GM12878 (cell line): ENCODE measurements around the gene NFATC1. TPM values are rescaled to one million over a fixed set of nuclear protein-coding genes. Genes with fewer than 3 reads are reported as not detected.

Experiments used
- ATAC-seq: fragments of 200-7000 bp; cut with Tn5 transposase; 3 replicates; pipeline ENCODE4 v1.9.1; 2020; ENCODE audit warnings: mild to moderate bottlenecking, moderate library complexity
- BruUV-seq: library from RNA; stranded (reverse); fragments of 400-500 nt; replicated peaks from 2 replicates; lab custom pipeline; 2021; lab: Mats Ljungman, UMichigan
- CTCF ChIA-PET: fragments of 300-600 bp; sonication (Branson Sonifier 250); formaldehyde crosslinking; extraction: SDS; loops from one replicate; lab custom pipeline; 2021; ENCODE audit warnings: inconsistent platforms; lab: Yijun Ruan, JAX
- POLR2A ChIA-PET: fragments of 350-600 bp; formaldehyde crosslinking; extraction: SDS; loops from one replicate; lab custom pipeline; 2021; ENCODE audit warnings: inconsistent platforms; lab: Charles Lee
- RAD21 ChIA-PET: fragments of 300-600 bp; sonication (Branson Sonifier 250); formaldehyde crosslinking; loops from one replicate; lab custom pipeline; 2023; ENCODE audit warnings: antibody characterized with exemption; ENCODE audit not compliant: unreplicated experiment; lab: Charles Lee
- SMC1A ChIA-PET: fragments of 300-600 bp; sonication (Branson Sonifier 250); formaldehyde crosslinking; loops from one replicate; lab custom pipeline; 2023; ENCODE audit not compliant: unreplicated experiment, uncharacterized antibody; lab: Charles Lee
- DNase-seq: peaks from one replicate; pipeline ENCODE4 v3.0.0-alpha.2; 2011; ENCODE audit warnings: low read depth, low spot score
- FAIRE-seq: peaks from 3 replicates; lab custom pipeline; 2011; peaks lifted over from hg19 to GRCh38; lab: Jason Lieb, UNC
- H2AFZ ChIP-seq: 2 replicates; pipeline ENCODE4 v1.6.0; 2011; ENCODE audit warnings: low read depth, low read length, control low read depth; ENCODE audit not compliant: control insufficient read depth
- H3K27ac ChIP-seq: 2 replicates; pipeline ENCODE4 v1.5.1; 2011; ENCODE audit warnings: control low read depth; ENCODE audit not compliant: control insufficient read depth, insufficient read depth
- H3K27me3 ChIP-seq, 2 experiments: replicated peaks in 1 of 2; 2 replicates each; pipeline versions ENCODE4 v1.6.0 to v1.6.1; 2011; ENCODE audit warnings: low read length in 1 of 2; ENCODE audit not compliant: control insufficient read depth in 2 of 2, insufficient read depth in 2 of 2
- H3K36me3 ChIP-seq, 2 experiments: 2 replicates each; pipeline ENCODE4 v1.5.1; 2011; ENCODE audit warnings: low read length in 1 of 2; ENCODE audit not compliant: control insufficient read depth in 2 of 2, insufficient read depth in 2 of 2
- H3K4me1 ChIP-seq: 2 replicates; pipeline ENCODE4 v1.6.1; 2011; ENCODE audit warnings: mild to moderate bottlenecking, low read length, moderate library complexity, mixed read lengths; ENCODE audit not compliant: control insufficient read depth, insufficient read depth
- H3K4me2 ChIP-seq: 2 replicates; pipeline ENCODE4 v1.6.0; 2011; ENCODE audit warnings: control low read depth; ENCODE audit not compliant: control insufficient read depth, insufficient read depth
- H3K4me3 ChIP-seq: fragments of 200-600 bp; sonication (generic); 2 replicates; pipeline ENCODE4 v1.5.1; 2016
- H3K79me2 ChIP-seq: 2 replicates; pipeline ENCODE4 v1.6.0; 2011; ENCODE audit warnings: low read length; ENCODE audit not compliant: control insufficient read depth, insufficient read depth
- H3K9ac ChIP-seq: 2 replicates; pipeline ENCODE4 v1.8.0; 2011; ENCODE audit warnings: low read length, control low read depth, mixed read lengths; ENCODE audit not compliant: control insufficient read depth, insufficient read depth
- H3K9me3 ChIP-seq: replicated peaks from 3 replicates; pipeline ENCODE4 v1.5.1; 2011; ENCODE audit warnings: mild to moderate bottlenecking, low read length; ENCODE audit not compliant: control insufficient read depth, insufficient read depth
- H4K20me1 ChIP-seq: 2 replicates; pipeline ENCODE4 v1.6.0; 2011; ENCODE audit not compliant: control insufficient read depth, insufficient read depth
- BHLHE40 ChIP-seq, 2 experiments: fragments of 450-650 bp in 1 of 2; IDR thresholded peaks; 2 replicates each; pipeline ENCODE4 v1.6.1; 2011 to 2017; ENCODE audit warnings: low read depth in 2 of 2, borderline replicate concordance in 1 of 2, improper control_type of control experiment in 1 of 2, low read length in 1 of 2, mild to moderate bottlenecking in 1 of 2
- CBX5 ChIP-seq: sonication (generic); IDR thresholded peaks from 2 replicates; pipeline ENCODE4 v1.6.1; 2016; ENCODE audit warnings: low read depth, moderate library complexity, mild to moderate bottlenecking, inconsistent platforms
- CREB1 ChIP-seq: IDR thresholded peaks from 2 replicates; pipeline ENCODE4 v1.6.1; 2012; ENCODE audit warnings: low read depth, mild to moderate bottlenecking, inconsistent platforms
- FOXK2 ChIP-seq: fragments of 450-650 bp; IDR thresholded peaks from 2 replicates; pipeline ENCODE4 v1.6.1; 2017; ENCODE audit warnings: mild to moderate bottlenecking, moderate library complexity
- FOXM1 ChIP-seq: IDR thresholded peaks from 2 replicates; pipeline ENCODE4 v1.6.1; 2012; ENCODE audit warnings: low read depth, mild to moderate bottlenecking, inconsistent platforms, low read length, moderate library complexity
- MTA2 ChIP-seq: fragments of 450-650 bp; IDR thresholded peaks from 2 replicates; pipeline ENCODE4 v1.6.1; 2016; ENCODE audit warnings: low read depth, mild to moderate bottlenecking, moderate library complexity
- MYC ChIP-seq: IDR thresholded peaks from 2 replicates; pipeline ENCODE4 v1.6.1; 2011; ENCODE audit warnings: mild to moderate bottlenecking, low read length, moderate library complexity, inconsistent platforms; ENCODE audit not compliant: insufficient read depth, insufficient replicate concordance, insufficient read length, severe bottlenecking
- RAD51 ChIP-seq: fragments of 450-650 bp; IDR thresholded peaks from 2 replicates; pipeline ENCODE4 v1.6.1; 2016; ENCODE audit warnings: moderate library complexity, mild to moderate bottlenecking, inconsistent platforms
- RB1 ChIP-seq: fragments of 450-650 bp; formaldehyde crosslinking; IDR thresholded peaks from 2 replicates; pipeline ENCODE4 v1.6.1; 2017; ENCODE audit warnings: mild to moderate bottlenecking, borderline replicate concordance
- RCOR1 ChIP-seq: conservative IDR thresholded peaks from 2 replicates; pipeline ENCODE4 v1.6.1; 2012; ENCODE audit warnings: low read depth, low read length, improper control_type of control experiment
- WGBS: methylation state at CpG from one replicate; pipeline ENCODE4 v1.1.6; 2016; ENCODE audit warnings: low lambda C conversion rate; ENCODE audit not compliant: insufficient replicate concordance, insufficient coverage; ENCODE audit errors: missing lambda C conversion rate; 5-methylcytosine and 5-hydroxymethylcytosine counted together
- in situ Hi-C: fragments of 300-500 bp; cut with MboI; formaldehyde crosslinking; loops from 9 replicates; pipeline ENCODE4 v1.14.3; 2018; ENCODE audit warnings: mixed read lengths
- intact Hi-C: fragments of 100-400 bp; cut with micrococcal nuclease; formaldehyde crosslinking; loops from one replicate; pipeline ENCODE4 v1.14.2; 2022; ENCODE audit not compliant: unreplicated experiment
- polyA plus RNA-seq, 11 experiments: library from polyadenylated mRNA; depleted of rRNA in 4 of 11; unstranded in 6 of 11; stranded (reverse) in 5 of 11; fragments of >200 nt; fragmentation: Nextera tagmentation in 4 of 11; fragmentation: Illumina TruSeq in 1 of 11; extraction: Ambion mirVana in 4 of 11; extraction: Trizol in 1 of 11; gene quantifications; 1 replicate in 1 of 11; 2 replicates in 10 of 11; pipeline versions ENCODE4 v1.2.1 to v1.2.3, GENCODE V29; 2011 to 2016; ENCODE audit warnings: inconsistent platforms in 2 of 11, missing spikeins in 2 of 11, low read depth in 1 of 11
- total RNA-seq, 4 experiments: library from RNA; depleted of rRNA in 3 of 4; stranded (reverse); fragments of >200 nt in 3 of 4; fragmentation: Illumina TruSeq in 1 of 4; extraction: Trizol in 1 of 4; gene quantifications; 2 replicates each; pipeline versions ENCODE4 v1.2.1 to v1.2.3, GENCODE V29; 2013 to 2021

Gene NFATC1
- total and polyA plus RNA-seq, 10 of the 15 experiments (the other 5 are each of a cell fraction or from before 2014, with no cell fraction given): 0.84 to 20.8 (median 5.1) TPM

DNA sequence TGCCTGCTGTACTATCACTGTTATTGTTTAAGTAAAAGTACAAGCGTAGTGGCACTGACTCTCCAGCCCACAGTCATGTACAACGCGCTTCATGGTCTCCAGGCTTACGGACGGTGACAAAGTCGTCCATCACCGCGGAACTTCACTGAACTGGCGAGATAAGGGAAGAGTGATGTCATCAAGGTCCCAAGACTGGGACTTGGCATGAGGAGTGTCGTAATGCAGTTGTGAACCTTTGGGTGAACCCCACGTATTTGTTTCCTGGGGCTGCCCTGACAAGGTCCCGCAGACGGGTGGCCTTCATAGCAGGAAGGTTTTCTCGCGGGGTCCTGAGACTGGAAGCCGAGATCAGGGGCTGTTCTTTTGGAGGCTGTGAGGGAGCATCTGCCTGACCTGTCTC lies 17.3 kb downstream of the NFATC1 start:
- H3K4me1 ChIP-seq: peaks cover 5% of the 10 kb centered on the region; the same call in 1 of the 2 replicates
- ChIA-PET RAD21 (no interaction called here), SMC1A (interaction anchor here (1.6 kb wide), 1 partner anchor 53 kb away, joined by 3 read pairs; no protein-coding TSS in a partner anchor), POLR2A (no interaction called here), CTCF (no interaction called here)
- no peaks in the 10 kb centered on the region for H3K79me2 ChIP-seq
- intact Hi-C loops: no loop called here
- 98% methylated on average over 16 of the region's 16 CpGs for WGBS
- no TSS peak for BruUV-seq
- DNase-seq (no peak), FAIRE-seq (no peak), ATAC-seq (no peak)
- H3K9ac ChIP-seq: no peak overlapping the region
- H2AFZ ChIP-seq: no peak overlapping the region
- no peak overlapping the region for H3K4me3 ChIP-seq
- peaks cover 0 to 8% of the 10 kb centered on the region in 2 experiments; a peak in 2 of 4 replicates for H3K36me3 ChIP-seq
- H3K4me2 ChIP-seq: no peak overlapping the region
- no peaks in the 10 kb centered on the region for H4K20me1 ChIP-seq
- H3K9me3 ChIP-seq: no peaks in the 10 kb centered on the region
- in situ Hi-C loops: no loop called here
- TF ChIP-seq BHLHE40 (IDR thresholded peaks at IDR 0.05; ENCODE audit: borderline replicate concordance in 1 of 2, low read depth in 2 of 2, low read length in 1 of 2) (no peak), FOXM1 (no peak), CREB1 (no peak)
- H3K27me3 ChIP-seq: no peaks in the 10 kb centered on the region
- no peak overlapping the region for H3K27ac ChIP-seq

DNA sequence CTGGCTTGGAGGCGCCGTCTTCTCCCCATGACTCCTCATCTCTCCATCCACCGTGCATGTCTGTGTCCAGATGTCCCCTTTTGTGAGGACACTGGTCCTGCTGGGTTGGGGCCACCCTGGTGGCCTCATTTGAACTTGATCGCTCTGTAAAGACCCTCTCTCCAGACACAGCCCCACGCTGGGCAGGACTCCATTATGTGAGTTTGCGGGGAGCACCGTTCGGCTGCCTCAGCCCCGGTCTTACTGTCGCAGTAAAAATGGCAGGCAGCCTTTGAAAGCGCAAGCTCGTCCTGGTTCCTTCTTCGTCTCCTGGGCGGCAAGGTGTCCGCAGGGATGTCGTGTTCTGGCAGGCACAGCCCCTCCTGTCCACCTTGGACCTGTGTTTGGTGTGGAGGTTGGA lies 17.7 kb downstream of the NFATC1 start:
- no peak for TF ChIP-seq RAD51
- no peak for TF ChIP-seq RCOR1
- TF ChIP-seq MTA2: no peak
- TF ChIP-seq RB1: no peak
- TF ChIP-seq FOXK2: no peak
- no peak for TF ChIP-seq CBX5
- no peak for TF ChIP-seq MYC
- no peaks in the 10 kb centered on the region for H3K27me3 ChIP-seq
- DNase-seq (no peak), ATAC-seq (no peak), FAIRE-seq (no peak)
- intact Hi-C loops: no loop called here
- no peaks in the 10 kb centered on the region for H3K79me2 ChIP-seq
- ChIA-PET RAD21 (no interaction called here), CTCF (interaction anchor here (1.3 kb wide), 1 partner anchor 10 kb away, joined by 6 read pairs; no protein-coding TSS in a partner anchor), POLR2A (no interaction called here), SMC1A (interaction anchor here (1.7 kb wide), 1 partner anchor 23 kb away, joined by 4 read pairs; no protein-coding TSS in a partner anchor)
- H2AFZ ChIP-seq: no peak overlapping the region
- H3K4me1 ChIP-seq: peaks cover 5% of the 10 kb centered on the region; the same call in 1 of the 2 replicates
- no peak overlapping the region for H3K4me3 ChIP-seq
- H3K9ac ChIP-seq: no peak overlapping the region
- peaks cover 0 to 8% of the 10 kb centered on the region in 2 experiments; a peak in 2 of 4 replicates for H3K36me3 ChIP-seq
- BruUV-seq: no TSS peak
- H3K27ac ChIP-seq: no peak overlapping the region
- H3K9me3 ChIP-seq: no peaks in the 10 kb centered on the region
- 95% methylated on average over 11 of the region's 16 CpGs for WGBS
- in situ Hi-C loops: no loop called here
- H3K4me2 ChIP-seq: no peak overlapping the region
- H4K20me1 ChIP-seq: no peaks in the 10 kb centered on the region
